ENCODE data around the gene FARS2. TPM values are rescaled to one million over a fixed set of nuclear protein-coding genes. Genes with fewer than 3 reads are reported as not detected.
A peak's percentile ranks its signal among the peaks of the same experiment; 100 is the strongest.

The FARS2 gene
- total and polyA plus RNA-seq, 2 of the 13 experiments (the other 11 are each of a cell fraction or from before 2014, with no cell fraction given) = 15.4 to 26.0 TPM

GRCh38 chr6:5235830-5236229, 25.5 kb upstream of the FARS2 start (continued):
- TF ChIP-seq ZNF264 (CRISPR knock-in tag; IDR thresholded peaks at IDR 0.05) (no peak), STAT6 (CRISPR knock-in tag; IDR thresholded peaks at IDR 0.05; ENCODE audit: borderline replicate concordance) (no peak), GATAD1 (CRISPR knock-in tag; IDR thresholded peaks at IDR 0.05) (no peak), ZNF317 (CRISPR knock-in tag; IDR thresholded peaks at IDR 0.05) (no peak), ZNF44 (CRISPR knock-in tag; IDR thresholded peaks at IDR 0.05) (no peak), MAFF (IDR thresholded peaks at IDR 0.05; ENCODE audit: low read depth, low read length) (no peak), ZNF549 (CRISPR knock-in tag; IDR thresholded peaks at IDR 0.05) (no peak), SOX5 (CRISPR knock-in tag; IDR thresholded peaks at IDR 0.05; ENCODE audit: borderline replicate concordance) (0 out of 2 replicates have a peak, but pooled peaks have one; percentile 12), CHD4 (IDR thresholded peaks at IDR 0.05; ENCODE audit: borderline replicate concordance, low read length) (no peak), PTBP1 (IDR thresholded peaks at IDR 0.05; ENCODE audit: low read depth, low read length, poor library complexity, severe bottlenecking) (no peak), FOXK2 (IDR thresholded peaks at IDR 0.05) (no peak), NFAT5 (CRISPR knock-in tag; IDR thresholded peaks at IDR 0.05) (no peak), HNF4G (IDR thresholded peaks at IDR 0.05; ENCODE audit: borderline replicate concordance, low read depth, low read length) (0 out of 2 replicates have a peak, but pooled peaks have one; percentile 11), HNF4G (CRISPR knock-in tag; IDR thresholded peaks at IDR 0.05; ENCODE audit: borderline replicate concordance, low read depth) (no peak), ZNF292 (CRISPR knock-in tag; IDR thresholded peaks at IDR 0.05; ENCODE audit: borderline replicate concordance, low read depth) (no peak)
- TF ChIP-seq, protein P1, sequence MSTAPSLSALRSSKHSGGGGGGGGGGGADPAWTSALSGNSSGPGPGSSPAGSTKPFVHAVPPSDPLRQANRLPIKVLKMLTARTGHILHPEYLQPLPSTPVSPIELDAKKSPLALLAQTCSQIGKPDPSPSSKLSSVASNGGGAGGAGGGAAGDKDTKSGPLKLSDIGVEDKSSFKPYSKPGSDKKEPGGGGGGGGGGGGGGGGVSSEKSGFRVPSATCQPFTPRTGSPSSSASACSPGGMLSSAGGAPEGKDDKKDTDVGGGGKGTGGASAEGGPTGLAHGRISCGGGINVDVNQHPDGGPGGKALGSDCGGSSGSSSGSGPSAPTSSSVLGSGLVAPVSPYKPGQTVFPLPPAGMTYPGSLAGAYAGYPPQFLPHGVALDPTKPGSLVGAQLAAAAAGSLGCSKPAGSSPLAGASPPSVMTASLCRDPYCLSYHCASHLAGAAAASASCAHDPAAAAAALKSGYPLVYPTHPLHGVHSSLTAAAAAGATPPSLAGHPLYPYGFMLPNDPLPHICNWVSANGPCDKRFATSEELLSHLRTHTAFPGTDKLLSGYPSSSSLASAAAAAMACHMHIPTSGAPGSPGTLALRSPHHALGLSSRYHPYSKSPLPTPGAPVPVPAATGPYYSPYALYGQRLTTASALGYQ (CRISPR knock-in tag; IDR thresholded peaks at IDR 0.05) = no peak

All from HepG2 (cell line).